ENCODE measurements around the gene CREB1. TPM values are rescaled to one million over a fixed set of nuclear protein-coding genes. Genes with fewer than 3 reads are reported as not detected.

Gene CREB1
- total RNA-seq, 1 experiment from 2014 or later = 81.4 TPM

- CTCF ChIA-PET = no interaction called here
- no peaks in the 10 kb centered on the region for H3K4me1 Mint-ChIP-seq (ENCODE audit: low read depth, unreplicated experiment)
- H3K27me3 Mint-ChIP-seq (ENCODE audit: unreplicated experiment) = no peaks in the 10 kb centered on the region
- BruUV-seq (replicated peaks) = no TSS peak
- TF ChIP-seq, protein P1, sequence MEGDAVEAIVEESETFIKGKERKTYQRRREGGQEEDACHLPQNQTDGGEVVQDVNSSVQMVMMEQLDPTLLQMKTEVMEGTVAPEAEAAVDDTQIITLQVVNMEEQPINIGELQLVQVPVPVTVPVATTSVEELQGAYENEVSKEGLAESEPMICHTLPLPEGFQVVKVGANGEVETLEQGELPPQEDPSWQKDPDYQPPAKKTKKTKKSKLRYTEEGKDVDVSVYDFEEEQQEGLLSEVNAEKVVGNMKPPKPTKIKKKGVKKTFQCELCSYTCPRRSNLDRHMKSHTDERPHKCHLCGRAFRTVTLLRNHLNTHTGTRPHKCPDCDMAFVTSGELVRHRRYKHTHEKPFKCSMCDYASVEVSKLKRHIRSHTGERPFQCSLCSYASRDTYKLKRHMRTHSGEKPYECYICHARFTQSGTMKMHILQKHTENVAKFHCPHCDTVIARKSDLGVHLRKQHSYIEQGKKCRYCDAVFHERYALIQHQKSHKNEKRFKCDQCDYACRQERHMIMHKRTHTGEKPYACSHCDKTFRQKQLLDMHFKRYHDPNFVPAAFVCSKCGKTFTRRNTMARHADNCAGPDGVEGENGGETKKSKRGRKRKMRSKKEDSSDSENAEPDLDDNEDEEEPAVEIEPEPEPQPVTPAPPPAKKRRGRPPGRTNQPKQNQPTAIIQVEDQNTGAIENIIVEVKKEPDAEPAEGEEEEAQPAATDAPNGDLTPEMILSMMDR (IDR thresholded peaks at IDR 0.05; ENCODE audit: unreplicated experiment) = no peak
- H3K36me3 Mint-ChIP-seq (ENCODE audit: insufficient read depth, unreplicated experiment) = no peaks in the 10 kb centered on the region
- no peaks in the 10 kb centered on the region for H3K9me3 Mint-ChIP-seq (ENCODE audit: low read depth, unreplicated experiment)
- no peak overlapping the region for H3K27ac Mint-ChIP-seq (ENCODE audit: unreplicated experiment)
- intact Hi-C loops (cut with micrococcal nuclease; ENCODE audit: unreplicated experiment) = no loop called here
- DNase-seq = no peak
- no peak overlapping the region for H3K4me3 Mint-ChIP-seq (ENCODE audit: low read depth, unreplicated experiment)
Observed at GRCh38 chr2:207499114-207499513, 30.6 kb upstream of the CREB1 start.

- intact Hi-C loops (cut with micrococcal nuclease; ENCODE audit: unreplicated experiment) = no loop called here
- H3K27ac Mint-ChIP-seq (ENCODE audit: unreplicated experiment) = no peak overlapping the region
- TF ChIP-seq, protein P1 (IDR thresholded peaks at IDR 0.05; ENCODE audit: unreplicated experiment) = no peak
- H3K4me1 Mint-ChIP-seq (ENCODE audit: low read depth, unreplicated experiment) = peaks cover 21% of the 10 kb centered on the region
- H3K9me3 Mint-ChIP-seq (ENCODE audit: low read depth, unreplicated experiment) = no peaks in the 10 kb centered on the region
- no peak for DNase-seq
- no peak overlapping the region for H3K4me3 Mint-ChIP-seq (ENCODE audit: low read depth, unreplicated experiment)
- BruUV-seq (replicated peaks) = no TSS peak
- no peaks in the 10 kb centered on the region for H3K27me3 Mint-ChIP-seq (ENCODE audit: unreplicated experiment)
- CTCF ChIA-PET = no interaction called here
- H3K36me3 Mint-ChIP-seq (ENCODE audit: insufficient read depth, unreplicated experiment) = no peaks in the 10 kb centered on the region
Observed at GRCh38 chr2:207501802-207502576, 27.8 kb upstream of the CREB1 start.

GRCh38 chr2:207502577-207503198 lies 27.1 kb upstream of the CREB1 start:
- no peaks in the 10 kb centered on the region for H3K27me3 Mint-ChIP-seq (ENCODE audit: unreplicated experiment)
- no TSS peak for BruUV-seq (replicated peaks)
- CTCF ChIA-PET = no interaction called here
- H3K27ac Mint-ChIP-seq (ENCODE audit: unreplicated experiment) = no peak overlapping the region
- TF ChIP-seq, protein P1 (IDR thresholded peaks at IDR 0.05; ENCODE audit: unreplicated experiment) = no peak
- intact Hi-C loops (cut with micrococcal nuclease; ENCODE audit: unreplicated experiment) = no loop called here
- no peak for DNase-seq
- no peak overlapping the region for H3K4me3 Mint-ChIP-seq (ENCODE audit: low read depth, unreplicated experiment)
- H3K9me3 Mint-ChIP-seq (ENCODE audit: low read depth, unreplicated experiment) = no peaks in the 10 kb centered on the region
- no peaks in the 10 kb centered on the region for H3K36me3 Mint-ChIP-seq (ENCODE audit: insufficient read depth, unreplicated experiment)
- peaks cover 21% of the 10 kb centered on the region for H3K4me1 Mint-ChIP-seq (ENCODE audit: low read depth, unreplicated experiment)

DNA sequence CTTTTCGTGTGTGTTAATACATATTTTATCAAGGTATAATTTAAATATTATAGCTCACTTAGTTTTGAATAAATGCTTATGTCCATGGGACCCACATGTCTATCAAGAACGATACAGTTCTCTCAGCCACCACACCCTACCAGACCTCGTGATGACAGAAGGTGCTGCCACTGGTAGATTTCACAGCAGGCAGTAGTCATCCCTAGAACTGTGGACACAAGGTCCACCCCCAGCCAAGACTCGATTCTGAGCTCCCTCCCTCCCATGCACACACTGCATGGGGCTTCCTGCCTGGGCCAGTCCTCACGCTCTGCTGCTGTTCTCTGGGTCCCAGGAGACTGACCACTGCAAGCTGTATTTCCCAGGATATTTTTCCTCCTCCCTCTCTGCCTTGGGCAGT lies 26.5 kb upstream of the CREB1 start:
- no peak overlapping the region for H3K27ac Mint-ChIP-seq (ENCODE audit: unreplicated experiment)
- no peaks in the 10 kb centered on the region for H3K9me3 Mint-ChIP-seq (ENCODE audit: low read depth, unreplicated experiment)
- no TSS peak for BruUV-seq (replicated peaks)
- H3K4me3 Mint-ChIP-seq (ENCODE audit: low read depth, unreplicated experiment) = no peak overlapping the region
- DNase-seq = no peak
- H3K4me1 Mint-ChIP-seq (ENCODE audit: low read depth, unreplicated experiment) = peaks cover 21% of the 10 kb centered on the region
- CTCF ChIA-PET = interaction anchor here (0.6 kb wide), 1 partner anchor 180 kb away, joined by 3 read pairs; no protein-coding TSS in a partner anchor
- intact Hi-C loops (cut with micrococcal nuclease; ENCODE audit: unreplicated experiment) = no loop called here
- H3K36me3 Mint-ChIP-seq (ENCODE audit: insufficient read depth, unreplicated experiment) = no peaks in the 10 kb centered on the region
- TF ChIP-seq, protein P1 (IDR thresholded peaks at IDR 0.05; ENCODE audit: unreplicated experiment) = no peak
- no peaks in the 10 kb centered on the region for H3K27me3 Mint-ChIP-seq (ENCODE audit: unreplicated experiment)

All from Calu3 (cell line).